Sigmoid colon (tissue), 4 donors: ENCODE measurements around the gene SUSD1.

Experiments
- CTCF ChIP-seq, 4 experiments: fragments of 450-650 bp in 3 of 4; fragments of 200-600 bp in 1 of 4; IDR thresholded peaks; one replicate each; pipeline ENCODE4 v1.5.1; 2016 to 2019; ENCODE audit warnings: antibody characterized with exemption in 4 of 4, mild to moderate bottlenecking in 3 of 4, moderate library complexity in 2 of 4
- EP300 ChIP-seq, 4 donors: sonication (generic); formaldehyde crosslinking; IDR thresholded peaks; one replicate each; pipeline ENCODE4 v1.6.1; 2017; ENCODE audit warnings: antibody characterized with exemption in 4 of 4
- POLR2A ChIP-seq, 2 donors: fragments of 450-650 bp; IDR thresholded peaks; one replicate each; pipeline ENCODE4 v1.6.1; 2016; ENCODE audit warnings: antibody characterized with exemption in 2 of 2, mild to moderate bottlenecking in 2 of 2, moderate library complexity in 2 of 2

- TF ChIP-seq CTCF (IDR thresholded peaks at IDR 0.05) (no peak), EP300 (IDR thresholded peaks at IDR 0.05) (no peak), POLR2A (IDR thresholded peaks at IDR 0.05) (no peak)
Measured at GRCh38 chr9:112176524-112176923, 1.4 kb upstream of the SUSD1 start.
